Measurements from ENCODE around the gene VPS35L.
A peak's percentile ranks its signal among the peaks of the same experiment; 100 is the strongest.

The VPS35L gene

GRCh38 chr16:19696328-19696727, 140.8 kb downstream of the VPS35L start:
- peak; percentile 77 for DNase-seq (ENCODE audit: low read depth)

GRCh38 chr16:19696961-19697360, 141.5 kb downstream of the VPS35L start:
- no peak for DNase-seq (ENCODE audit: low read depth)

GRCh38 chr16:19697756-19698318, 142.3 kb downstream of the VPS35L start:
- no peak for DNase-seq (ENCODE audit: low read depth)

GRCh38 chr16:19698480-19699465, 143.3 kb downstream of the VPS35L start:
- no peak for DNase-seq (ENCODE audit: low read depth)

- DNase-seq (ENCODE audit: low read depth) = no peak
Measured at GRCh38 chr16:19699472-19699871, 144.0 kb downstream of the VPS35L start.

- no peak for DNase-seq (ENCODE audit: low read depth)
Measured at GRCh38 chr16:19700319-19700781, 144.8 kb downstream of the VPS35L start.

- no peak for DNase-seq (ENCODE audit: low read depth)
Measured at GRCh38 chr16:19701091-19701490, 145.6 kb downstream of the VPS35L start.

- no peak for DNase-seq (ENCODE audit: low read depth)
Measured at GRCh38 chr16:19703172-19703889, 147.8 kb downstream of the VPS35L start.

- no peak for DNase-seq (ENCODE audit: low read depth)
Measured at GRCh38 chr16:19704321-19705145, 149.0 kb downstream of the VPS35L start.

GRCh38 chr16:19705146-19705501, 149.6 kb downstream of the VPS35L start:
- no peak for DNase-seq (ENCODE audit: low read depth)

GRCh38 chr16:19705843-19706242, 150.3 kb downstream of the VPS35L start:
- DNase-seq (ENCODE audit: low read depth) = no peak

- DNase-seq (ENCODE audit: low read depth) = no peak
Measured at GRCh38 chr16:19706846-19707245, 151.3 kb downstream of the VPS35L start.

- no peak for DNase-seq (ENCODE audit: low read depth)
Measured at GRCh38 chr16:19707569-19708295, 152.2 kb downstream of the VPS35L start.

GRCh38 chr16:19708296-19709205, 153.0 kb downstream of the VPS35L start:
- DNase-seq (ENCODE audit: low read depth) = no peak

GRCh38 chr16:19709381-19710136, 154.1 kb downstream of the VPS35L start:
- DNase-seq (ENCODE audit: low read depth) = no peak

- DNase-seq (ENCODE audit: low read depth) = no peak
Measured at GRCh38 chr16:19710191-19710908, 154.8 kb downstream of the VPS35L start.

GRCh38 chr16:19710991-19711545, 155.6 kb downstream of the VPS35L start:
- DNase-seq (ENCODE audit: low read depth) = no peak

- DNase-seq (ENCODE audit: low read depth) = no peak
Measured at GRCh38 chr16:19711643-19712042, 156.1 kb downstream of the VPS35L start.

All from stromal cell of bone marrow (primary cell).